Cortex of kidney (tissue), 1 donor: ENCODE measurements around the gene APC2.

Experiments
- DNase-seq: peaks from one replicate; lab custom pipeline; 2025; lab: John Stamatoyannopoulos, UW

APC2 gene

DNA sequence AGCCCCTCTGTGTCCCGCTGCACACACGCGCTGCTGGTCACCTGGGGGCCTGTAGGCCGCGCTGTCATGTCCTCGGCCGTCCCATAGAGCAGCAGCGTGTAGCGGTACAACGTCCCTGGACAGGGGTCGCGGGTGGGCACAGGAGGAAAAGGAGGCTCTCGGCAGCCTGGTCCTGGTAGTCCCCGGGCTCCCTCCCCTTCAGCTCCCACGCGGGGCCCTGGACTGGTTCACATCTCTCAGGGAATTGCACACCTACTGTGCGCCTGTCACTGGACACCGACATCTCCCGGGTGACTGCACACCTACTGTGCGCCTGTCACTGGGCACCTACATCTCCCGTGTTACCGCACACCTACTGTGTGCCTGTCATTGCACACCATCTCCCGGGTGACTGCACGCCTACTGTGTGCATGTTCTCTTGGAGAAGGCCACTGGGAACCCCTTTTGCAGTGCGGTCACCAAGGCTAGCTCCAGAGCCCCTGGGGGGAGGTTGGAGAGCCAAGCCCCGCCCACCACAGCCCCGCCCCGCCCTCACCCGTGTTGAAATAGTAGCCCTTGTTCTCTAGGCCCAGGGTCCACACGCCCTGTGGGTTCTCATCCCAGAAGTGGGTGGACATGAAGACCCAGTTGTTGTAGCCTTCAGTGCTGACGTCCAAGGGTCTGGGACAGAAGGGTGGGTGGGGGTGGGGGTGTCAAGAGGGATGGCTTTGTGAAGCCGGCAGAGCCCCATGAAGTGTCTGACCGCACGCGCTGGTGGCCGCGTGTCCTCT lies 32.6 kb downstream of the APC2 start:
- no peak for DNase-seq

DNA sequence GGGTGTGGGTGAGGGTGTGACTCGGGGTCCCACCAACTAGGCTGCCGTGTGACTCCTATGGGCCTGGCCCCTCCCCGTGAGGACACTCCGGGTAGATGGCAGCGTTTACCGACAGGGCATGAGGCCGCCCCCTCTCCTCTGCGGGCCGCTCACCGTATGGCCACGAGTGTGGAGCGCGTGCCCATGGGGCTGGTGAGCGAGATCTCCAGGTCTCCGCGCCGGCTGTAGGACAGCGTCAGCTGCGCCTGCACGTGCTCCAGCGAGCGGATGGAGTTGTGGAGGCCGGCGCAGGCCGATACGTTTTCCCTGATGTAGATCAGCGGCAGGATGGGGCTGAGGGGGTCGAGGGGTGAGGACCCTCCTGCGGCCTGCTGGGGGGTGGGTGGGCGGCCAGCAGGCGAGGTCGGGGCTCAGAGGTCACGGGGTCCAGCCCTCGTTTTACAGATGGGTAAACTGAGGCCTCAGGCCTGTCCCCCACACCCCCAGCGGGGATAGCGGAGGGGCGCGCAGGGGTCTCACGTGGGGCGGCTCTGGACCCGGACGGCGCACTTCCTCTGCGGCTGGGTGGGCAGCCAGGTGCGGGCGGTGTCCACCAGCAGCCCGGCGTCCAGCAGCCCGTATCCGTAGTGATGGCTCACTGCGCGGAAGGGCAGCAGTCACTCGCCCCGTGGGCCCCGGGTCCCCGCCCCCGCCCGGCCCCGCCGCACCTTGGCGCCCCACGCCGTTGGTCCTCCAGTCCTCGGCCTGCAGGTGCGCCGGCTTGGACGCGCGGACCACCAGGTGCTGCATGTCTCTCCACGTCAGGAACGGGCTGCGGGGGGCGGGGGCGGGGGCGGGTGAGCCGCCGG lies 33.4 kb downstream of the APC2 start:
- DNase-seq: no peak

DNA sequence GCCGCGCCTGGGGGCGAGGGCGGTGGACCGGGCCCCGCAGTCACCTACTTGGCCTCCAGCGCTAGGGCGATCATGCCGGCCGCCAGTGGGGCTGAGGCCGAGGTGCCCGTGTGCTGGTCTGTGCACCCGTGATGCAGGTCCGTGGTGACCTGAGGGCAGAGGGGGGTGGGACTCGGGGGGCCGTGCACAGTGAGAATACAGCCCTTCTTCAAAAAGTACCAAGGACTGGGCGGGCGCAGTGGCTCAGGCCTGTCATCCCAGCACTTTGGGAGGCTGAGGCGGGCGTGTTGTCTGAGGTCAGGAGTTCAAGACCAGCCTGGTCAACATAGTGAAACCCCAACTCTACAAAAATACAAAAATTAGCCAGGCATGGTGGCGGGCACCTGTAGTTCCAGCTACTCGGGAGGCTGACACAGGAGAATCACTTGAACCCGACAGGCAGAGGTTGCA lies 34.1 kb downstream of the APC2 start:
- DNase-seq: no peak

- no peak for DNase-seq
Observed at GRCh38 chr19:1486720-1487575, 37.0 kb downstream of the APC2 start.

GRCh38 chr19:1487576-1488281 lies 37.8 kb downstream of the APC2 start:
- DNase-seq: no peak

DNA sequence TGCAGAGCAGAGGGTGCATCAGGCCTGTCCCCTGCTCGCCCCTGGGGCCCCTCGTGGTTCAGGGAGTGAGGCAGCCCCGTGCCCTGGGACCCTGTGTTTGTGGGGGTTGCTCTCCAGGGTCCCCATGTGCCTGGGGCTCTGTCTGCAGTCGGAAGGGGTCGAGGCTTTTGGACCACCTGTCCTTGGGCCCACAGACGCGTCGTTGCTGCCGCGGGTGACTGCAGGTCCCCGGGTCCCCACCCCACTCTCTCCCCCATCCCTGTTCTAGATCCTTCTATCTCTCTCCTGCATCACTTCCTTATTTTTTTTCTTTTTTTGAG lies 38.3 kb downstream of the APC2 start:
- DNase-seq: no peak

GRCh38 chr19:1489463-1490310 lies 39.8 kb downstream of the APC2 start:
- DNase-seq: no peak

DNA sequence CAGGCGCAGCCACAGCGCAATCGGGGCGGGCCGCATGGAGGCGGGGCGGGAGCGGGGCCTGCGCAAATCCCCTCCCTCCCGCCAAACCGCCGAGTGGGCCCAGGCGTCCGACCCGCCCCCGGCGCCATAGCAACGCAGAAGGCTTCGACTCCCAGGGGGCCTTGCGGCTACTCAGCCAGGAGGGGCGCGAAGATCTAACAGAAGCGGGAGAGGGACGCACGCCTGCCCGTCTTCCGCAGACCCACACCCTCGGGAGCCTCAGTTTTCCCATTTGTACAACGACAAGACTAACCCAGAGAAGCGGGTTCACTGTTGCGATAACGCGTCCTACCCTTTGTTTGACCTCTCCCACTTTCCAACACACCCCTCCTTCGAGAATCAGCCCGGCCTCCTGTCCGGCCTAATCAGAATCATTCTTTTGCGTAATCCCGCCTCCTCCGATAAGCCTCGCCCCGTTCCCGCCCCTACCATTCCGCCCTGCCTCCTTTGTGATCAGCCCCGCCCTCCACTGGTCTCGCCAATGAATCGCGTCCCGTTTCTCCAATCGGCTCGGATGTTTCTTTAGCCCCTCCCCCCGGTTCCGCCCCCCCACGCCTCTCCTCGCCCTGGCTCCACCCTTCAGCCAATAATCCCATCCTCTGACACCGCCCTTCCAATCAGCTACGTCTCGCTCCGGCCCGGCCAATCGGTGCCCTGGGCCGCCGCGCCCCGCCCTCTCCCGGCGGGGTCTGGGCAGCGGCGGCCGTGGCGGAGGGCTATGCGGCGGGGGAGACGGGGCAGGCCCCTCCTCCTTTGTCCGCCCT lies 40.6 kb downstream of the APC2 start, which contains the start of gene PCSK4:
Gene PCSK4, minus strand, starts transcription at position 40 of the 803 bp plus-strand sequence. Its CDS starts 4 bp downstream, at position 36.
- DNase-seq: no peak

DNA sequence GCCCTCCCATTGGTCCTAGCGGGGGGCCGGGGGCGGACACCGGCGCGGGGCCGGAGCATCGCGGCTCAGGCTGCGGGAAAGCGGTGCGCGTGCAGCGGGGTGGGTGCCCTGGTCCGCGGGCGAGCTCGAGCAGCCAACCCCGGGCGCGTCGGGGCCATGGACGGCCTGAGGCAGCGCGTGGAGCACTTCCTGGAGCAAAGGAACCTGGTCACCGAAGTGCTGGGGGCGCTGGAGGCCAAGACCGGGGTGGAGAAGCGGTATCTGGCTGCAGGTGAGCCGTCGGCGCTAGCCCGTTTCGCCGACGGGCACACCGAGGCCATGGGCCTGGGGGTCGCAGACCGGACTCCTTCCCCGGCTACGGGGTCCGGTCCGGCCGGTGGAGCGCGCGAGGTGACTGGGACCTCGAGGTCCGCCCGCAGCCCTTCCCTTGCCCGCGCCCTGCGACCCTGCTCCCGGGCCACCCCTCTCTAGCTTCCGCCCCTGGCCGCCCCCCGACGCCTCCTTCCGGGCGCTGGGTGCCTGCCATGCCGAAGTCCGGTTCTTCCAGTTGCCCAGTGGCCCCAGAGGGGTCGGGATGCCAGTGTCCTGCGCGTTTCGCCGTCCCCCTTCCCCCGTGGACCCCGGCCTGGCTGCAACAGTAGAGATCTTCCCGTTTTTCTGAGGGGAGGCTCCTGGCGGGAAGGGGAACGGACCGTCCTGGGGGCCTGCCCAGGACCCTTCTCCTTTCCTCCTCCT lies 41.4 kb downstream of the APC2 start, which contains the start of gene REEP6:
Gene REEP6, plus strand, starts transcription at position 68 of the 735 bp plus-strand sequence. Its CDS starts 89 bp downstream, at position 157.
- no peak for DNase-seq

GRCh38 chr19:1491849-1492170 lies 41.9 kb downstream of the APC2 start:
- DNase-seq: no peak

- no peak for DNase-seq
Observed at GRCh38 chr19:1492474-1493006, 42.6 kb downstream of the APC2 start.

- no peak for DNase-seq
Observed at GRCh38 chr19:1494115-1494815, 44.3 kb downstream of the APC2 start.

- no peak for DNase-seq
Observed at GRCh38 chr19:1495051-1495798, 45.3 kb downstream of the APC2 start.

DNA sequence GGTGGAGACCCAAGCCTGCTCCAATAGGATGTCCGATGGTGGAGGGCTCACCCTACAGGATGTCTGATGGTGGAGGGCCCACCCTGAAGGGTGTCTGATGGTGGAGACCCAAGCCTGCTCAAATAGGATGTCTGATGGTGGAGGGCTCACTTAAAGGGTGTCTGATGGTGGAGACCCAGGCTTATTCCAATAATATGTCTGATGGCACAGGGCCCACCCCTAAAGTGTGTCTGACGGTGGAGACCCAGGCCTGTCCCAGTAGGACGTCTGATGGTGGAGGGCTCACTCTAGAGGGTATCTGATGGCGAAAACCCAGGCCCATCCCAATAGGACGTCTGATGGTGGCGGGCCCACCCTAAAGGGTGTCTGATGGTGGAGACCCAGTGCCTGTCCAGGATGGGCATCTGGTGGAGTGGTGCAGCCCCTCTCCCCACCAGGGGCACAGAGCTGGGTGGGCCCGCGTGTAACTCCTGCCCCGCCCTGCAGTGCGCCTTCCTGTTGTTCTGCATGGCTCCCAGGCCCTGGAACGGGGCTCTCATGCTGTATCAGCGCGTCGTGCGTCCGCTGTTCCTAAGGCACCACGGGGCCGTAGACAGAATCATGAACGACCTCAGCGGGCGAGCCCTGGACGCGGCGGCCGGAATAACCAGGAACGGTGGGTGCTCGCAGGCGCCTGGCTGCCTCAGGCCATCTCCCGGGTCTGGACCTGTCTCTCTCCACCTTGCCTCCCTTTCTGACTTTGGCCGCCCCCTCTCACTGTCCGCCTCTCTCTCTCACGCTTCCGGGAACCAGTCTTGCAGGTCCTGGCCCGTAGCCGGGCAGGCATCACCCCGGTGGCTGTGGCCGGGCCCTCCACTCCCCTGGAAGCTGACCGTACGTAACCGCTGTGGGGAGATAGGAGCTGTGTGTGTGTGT lies 46.1 kb downstream of the APC2 start:
- no peak for DNase-seq

- DNase-seq: no peak
Observed at GRCh38 chr19:1496714-1497577, 47.0 kb downstream of the APC2 start.
